GM23248 (cell line): ENCODE data around the gene FBXO8.

Experiments used
- EZH2 ChIP-seq: fragments of 200-600 bp; sonication (generic); IDR thresholded peaks from 2 replicates; pipeline ENCODE4 v1.6.1; 2018; ENCODE audit warnings: antibody characterized with exemption, mild to moderate bottlenecking; ENCODE audit not compliant: insufficient read depth, poor library complexity, severe bottlenecking
- EZH2phosphoT487 ChIP-seq: fragments of 200-600 bp; sonication (generic); IDR thresholded peaks from 2 replicates; pipeline ENCODE4 v1.6.1; 2018; ENCODE audit warnings: antibody characterized with exemption, moderate library complexity, mild to moderate bottlenecking, low read depth; ENCODE audit not compliant: insufficient read depth

DNA sequence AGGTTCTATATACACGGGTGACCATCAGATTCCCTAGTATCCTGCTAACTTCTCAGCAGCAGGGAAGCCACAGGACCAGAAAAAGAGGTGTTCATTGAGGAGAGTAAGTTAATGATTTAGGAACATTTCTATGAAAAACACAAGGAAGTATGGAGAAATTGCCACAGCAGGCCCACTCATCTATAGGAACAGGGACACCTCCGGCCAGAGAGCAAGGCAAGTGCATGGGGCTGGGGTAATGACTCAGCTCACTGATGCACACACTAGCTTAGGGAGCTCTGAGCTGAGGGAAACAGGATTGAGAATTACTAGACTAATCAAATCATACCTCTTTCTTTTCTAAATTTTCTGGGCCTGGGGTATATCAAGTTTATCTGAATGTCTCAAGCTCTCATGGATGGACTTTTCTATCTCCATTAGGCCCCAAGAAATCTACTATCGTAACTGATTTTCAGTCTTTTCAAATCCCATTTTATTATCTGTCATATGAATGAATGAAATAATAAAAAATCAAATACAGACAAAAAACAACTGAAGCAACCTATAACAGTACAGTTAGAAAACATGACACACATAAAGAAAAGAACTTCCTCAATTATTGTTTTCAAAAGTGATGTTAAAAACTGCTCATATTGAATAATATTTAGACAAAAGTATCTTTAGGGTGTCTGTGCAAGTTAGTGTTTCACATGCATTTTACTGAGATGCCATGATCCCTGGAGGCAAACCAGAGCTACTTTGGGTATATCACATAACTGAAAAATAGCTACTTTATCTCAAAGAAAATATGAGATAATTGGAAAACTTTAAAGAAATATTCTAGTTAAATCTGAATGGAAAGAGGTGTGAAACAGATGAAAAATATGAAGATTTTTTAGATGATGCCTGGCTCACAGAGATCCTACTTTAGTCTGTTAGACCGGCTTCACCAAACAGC, 89.8 kb downstream of the FBXO8 start:
- TF ChIP-seq EZH2phosphoT487, result no peak
- TF ChIP-seq EZH2, result no peak
